K562 (cell line): ENCODE measurements around the gene CASP6. TPM values are rescaled to one million over a fixed set of nuclear protein-coding genes. Genes with fewer than 3 reads are reported as not detected.
A peak's percentile ranks its signal among the peaks of the same experiment; 100 is the strongest.

ENCODE experiments used
- CGGBP1 ChIP-seq: fragments of 250-450 bp; sonication (Bioruptor Pico); IDR thresholded peaks from 2 replicates; pipeline ENCODE4 v1.9.0; 2021; ENCODE audit warnings: mild to moderate bottlenecking
- CREB3L1 ChIP-seq: fragments of 450-650 bp; IDR thresholded peaks from 2 replicates; pipeline ENCODE4 v1.6.1; 2014; ENCODE audit warnings: low read depth, mild to moderate bottlenecking, moderate library complexity, borderline replicate concordance
- HEY1 ChIP-seq: fragments of 250-450 bp; sonication (Bioruptor Pico); IDR thresholded peaks from 2 replicates; pipeline ENCODE4 v1.5.0; 2020; ENCODE audit warnings: mild to moderate bottlenecking, moderate library complexity, borderline replicate concordance
- MCM5 ChIP-seq: fragments of 450-650 bp; IDR thresholded peaks from 2 replicates; pipeline ENCODE4 v1.6.1; 2016; ENCODE audit warnings: low read depth
- MLLT1 ChIP-seq, 2 experiments: fragments of 450-650 bp; IDR thresholded peaks; 2 replicates each; pipeline ENCODE4 v1.6.1; 2016
- POLR2G ChIP-seq: fragments of 200-400 bp; formaldehyde crosslinking; IDR thresholded peaks from 2 replicates; pipeline ENCODE4 v1.6.1; 2017; ENCODE audit warnings: low read depth, mild to moderate bottlenecking, antibody characterized with exemption, low read length, moderate library complexity
- POU5F1 ChIP-seq: fragments of 150-350 bp; IDR thresholded peaks from 2 replicates; pipeline ENCODE4 v1.6.1; 2014; ENCODE audit warnings: borderline replicate concordance, low read length, low read depth, mild to moderate bottlenecking; ENCODE audit not compliant: partially characterized antibody
- PTBP1 ChIP-seq: fragments of 200-400 bp; formaldehyde crosslinking; IDR thresholded peaks from 2 replicates; pipeline ENCODE4 v1.6.1; 2017; ENCODE audit warnings: low read depth, low read length
- PTRF ChIP-seq: fragments of 450-650 bp; IDR thresholded peaks from 2 replicates; pipeline ENCODE4 v1.6.1; 2016; ENCODE audit warnings: mild to moderate bottlenecking, missing genetic modification characterization, missing compliant biosample characterization
- STAT5B ChIP-seq: fragments of 250-450 bp; sonication (Bioruptor Pico); IDR thresholded peaks from 2 replicates; pipeline ENCODE4 v1.8.0; 2021; ENCODE audit warnings: mild to moderate bottlenecking, inconsistent platforms
- TOE1 ChIP-seq, 2 experiments: fragments of 450-650 bp in 1 of 2; sonication (generic) in 1 of 2; formaldehyde crosslinking in 1 of 2; IDR thresholded peaks; 2 replicates each; pipeline versions ENCODE4 v1.7.1 to v1.8.0; 2016 to 2022; ENCODE audit warnings: borderline replicate concordance in 2 of 2, mild to moderate bottlenecking in 2 of 2, antibody characterized with exemption in 1 of 2, inconsistent platforms in 1 of 2, low read depth in 1 of 2, missing genetic modification reagents in 1 of 2, moderate library complexity in 1 of 2
- ZBTB11 ChIP-seq, 3 experiments: fragments of 200-800 bp in 1 of 3; fragments of 250-450 bp in 1 of 3; fragments of 450-650 bp in 1 of 3; sonication (Bioruptor Pico) in 1 of 3; sonication (Bioruptor generic) in 1 of 3; formaldehyde crosslinking in 1 of 3; IDR thresholded peaks; 2 replicates each; pipeline versions ENCODE4 v1.6.1 to v1.8.0; 2016 to 2022; ENCODE audit warnings: mild to moderate bottlenecking in 2 of 3, missing genetic modification characterization in 2 of 3, missing compliant biosample characterization in 1 of 3, moderate library complexity in 1 of 3
- ZBTB7A ChIP-seq: IDR thresholded peaks from 2 replicates; pipeline ENCODE4 v1.6.1; 2011; ENCODE audit warnings: low read depth, mild to moderate bottlenecking, low read length, moderate library complexity, borderline replicate concordance; ENCODE audit not compliant: control insufficient read depth
- ZEB2 ChIP-seq: fragments of 450-650 bp; IDR thresholded peaks from 2 replicates; pipeline ENCODE4 v1.6.1; 2016
- ZNF518B ChIP-seq: fragments of 250-450 bp; sonication (Bioruptor Pico); IDR thresholded peaks from 2 replicates; pipeline ENCODE4 v1.5.0; 2021; ENCODE audit warnings: mild to moderate bottlenecking, moderate library complexity
- polyA plus RNA-seq, 8 experiments: library from polyadenylated mRNA; depleted of rRNA in 4 of 8; stranded (reverse) in 5 of 8; unstranded in 3 of 8; fragments of >200 nt; fragmentation: Nextera tagmentation in 2 of 8; fragmentation: Illumina TruSeq in 1 of 8; extraction: Ambion mirVana in 2 of 8; extraction: Trizol in 1 of 8; gene quantifications; 2 replicates each; pipeline versions ENCODE4 v1.2.1 to v1.2.3, GENCODE V29; 2011 to 2014; ENCODE audit warnings: inconsistent platforms in 1 of 8, missing spikeins in 1 of 8
- total RNA-seq, 7 experiments: library from RNA; depleted of rRNA in 6 of 7; stranded (reverse); fragments of >200 nt in 6 of 7; fragmentation: Illumina TruSeq in 2 of 7; extraction: Trizol in 2 of 7; gene quantifications; 2 replicates each; pipeline versions ENCODE4 v1.2.1 to v1.2.3, GENCODE V29; 2011 to 2021; ENCODE audit warnings: low replicate concordance in 1 of 7

Gene CASP6
- total and polyA plus RNA-seq, 9 of the 15 experiments (the other 6 are each of a cell fraction or from before 2014, with no cell fraction given), result 20.8 to 72.7 (median 39.1) TPM

- TF ChIP-seq ZBTB11 (CRISPR knock-in tag; IDR thresholded peaks at IDR 0.05), result peak in 1 of 3 experiments; percentile 13; a peak in 1 of 6 replicates
- no peak for TF ChIP-seq MCM5
- TF ChIP-seq CGGBP1, result no peak
- no peak for TF ChIP-seq PTRF (tag)
- no peak for TF ChIP-seq CREB3L1
- no peak for TF ChIP-seq PTBP1
- peak; percentile 52; the same call in 1 of the 2 replicates for TF ChIP-seq TOE1 (IDR thresholded peaks at IDR 0.05; ENCODE audit: borderline replicate concordance)
- TF ChIP-seq TOE1 (CRISPR knock-in tag; IDR thresholded peaks at IDR 0.05; ENCODE audit: borderline replicate concordance, low read depth), result no peak
- TF ChIP-seq STAT5B (CRISPR knock-in tag), result no peak
- TF ChIP-seq POU5F1, result no peak
- no peak for TF ChIP-seq ZNF518B (CRISPR knock-in tag)
- peak; percentile 35; the same call in 1 of the 2 replicates for TF ChIP-seq ZEB2
- TF ChIP-seq MLLT1 (IDR thresholded peaks at IDR 0.05), result peak; percentile 52 to 53; a peak in 2 of 4 replicates
- peak; percentile 91 for TF ChIP-seq POLR2G
- TF ChIP-seq ZBTB7A, result no peak
- no peak for TF ChIP-seq HEY1
Measured at GRCh38 chr4:109702950-109703663, at the start of gene CASP6 (continued).
